HG03520 (cell line): ENCODE data around the gene ATG101.
A peak's percentile ranks its signal among the peaks of the same experiment; 100 is the strongest.

Experiments
- ATAC-seq: cut with Tn5 transposase; IDR thresholded peaks from one replicate; pipeline ENCODE4 v1.9.1; 2021; ENCODE audit warnings: mild to moderate bottlenecking, moderate library complexity; ENCODE audit not compliant: unreplicated experiment

Gene ATG101

DNA sequence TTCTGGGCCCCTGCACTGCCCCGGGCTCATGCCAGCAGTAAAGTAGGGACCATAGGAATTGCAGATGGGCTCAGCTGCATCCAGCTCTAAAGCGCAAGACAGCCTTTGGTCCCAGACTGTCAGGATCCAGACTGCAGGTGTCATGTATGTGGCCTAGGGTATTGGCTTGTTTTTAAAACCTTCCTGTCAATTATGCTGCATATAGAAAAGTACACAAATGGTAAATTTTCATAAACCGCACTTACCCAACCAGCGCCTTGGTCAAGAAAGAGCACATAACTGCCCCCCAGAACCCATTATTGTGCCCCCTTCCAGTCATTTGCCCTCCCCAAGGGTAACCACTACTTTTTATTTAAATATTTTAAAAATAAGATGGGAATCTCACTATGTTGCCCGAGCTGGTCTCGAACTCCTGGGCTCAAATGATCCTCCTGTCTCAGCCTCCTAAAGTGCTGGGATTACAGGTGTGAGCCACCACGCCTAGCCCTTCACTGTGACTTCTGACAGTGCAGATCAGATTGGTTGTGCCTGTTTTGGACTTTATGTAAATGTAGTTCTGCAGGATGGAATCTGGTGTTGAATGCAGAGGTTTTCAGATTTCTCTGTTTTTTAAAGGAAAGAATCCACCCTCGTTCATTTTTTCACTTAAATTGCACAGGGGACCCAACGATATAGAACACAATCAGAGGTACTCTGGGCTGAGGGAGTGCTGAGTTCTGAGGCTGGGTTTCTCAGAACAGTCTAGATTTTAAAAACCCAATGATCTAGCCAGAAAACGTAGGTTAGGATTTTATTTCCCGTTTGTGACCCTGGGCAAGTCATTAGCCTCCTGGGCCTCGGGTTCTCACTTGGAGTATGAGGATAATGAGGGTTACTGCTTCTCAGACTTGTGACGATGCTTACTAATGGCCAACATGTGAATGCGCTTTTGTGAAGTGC, 11.9 kb upstream of the ATG101 start:
- ATAC-seq = no peak

DNA sequence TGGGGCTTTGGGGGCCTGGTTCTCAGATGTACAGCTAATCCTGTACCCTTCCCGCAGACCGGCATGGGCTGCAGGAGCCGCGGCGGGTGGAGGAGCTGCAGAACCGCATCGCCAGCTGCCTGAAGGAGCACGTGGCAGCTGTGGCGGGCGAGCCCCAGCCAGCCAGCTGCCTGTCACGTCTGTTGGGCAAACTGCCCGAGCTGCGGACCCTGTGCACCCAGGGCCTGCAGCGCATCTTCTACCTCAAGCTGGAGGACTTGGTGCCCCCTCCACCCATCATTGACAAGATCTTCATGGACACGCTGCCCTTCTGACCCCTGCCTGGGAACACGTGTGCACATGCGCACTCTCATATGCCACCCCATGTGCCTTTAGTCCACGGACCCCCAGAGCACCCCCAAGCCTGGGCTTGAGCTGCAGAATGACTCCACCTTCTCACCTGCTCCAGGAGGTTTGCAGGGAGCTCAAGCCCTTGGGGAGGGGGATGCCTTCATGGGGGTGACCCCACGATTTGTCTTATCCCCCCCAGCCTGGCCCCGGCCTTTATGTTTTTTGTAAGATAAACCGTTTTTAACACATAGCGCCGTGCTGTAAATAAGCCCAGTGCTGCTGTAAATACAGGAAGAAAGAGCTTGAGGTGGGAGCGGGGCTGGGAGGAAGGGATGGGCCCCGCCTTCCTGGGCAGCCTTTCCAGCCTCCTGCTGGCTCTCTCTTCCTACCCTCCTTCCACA, 11.0 kb upstream of the ATG101 start:
- no peak for ATAC-seq

DNA sequence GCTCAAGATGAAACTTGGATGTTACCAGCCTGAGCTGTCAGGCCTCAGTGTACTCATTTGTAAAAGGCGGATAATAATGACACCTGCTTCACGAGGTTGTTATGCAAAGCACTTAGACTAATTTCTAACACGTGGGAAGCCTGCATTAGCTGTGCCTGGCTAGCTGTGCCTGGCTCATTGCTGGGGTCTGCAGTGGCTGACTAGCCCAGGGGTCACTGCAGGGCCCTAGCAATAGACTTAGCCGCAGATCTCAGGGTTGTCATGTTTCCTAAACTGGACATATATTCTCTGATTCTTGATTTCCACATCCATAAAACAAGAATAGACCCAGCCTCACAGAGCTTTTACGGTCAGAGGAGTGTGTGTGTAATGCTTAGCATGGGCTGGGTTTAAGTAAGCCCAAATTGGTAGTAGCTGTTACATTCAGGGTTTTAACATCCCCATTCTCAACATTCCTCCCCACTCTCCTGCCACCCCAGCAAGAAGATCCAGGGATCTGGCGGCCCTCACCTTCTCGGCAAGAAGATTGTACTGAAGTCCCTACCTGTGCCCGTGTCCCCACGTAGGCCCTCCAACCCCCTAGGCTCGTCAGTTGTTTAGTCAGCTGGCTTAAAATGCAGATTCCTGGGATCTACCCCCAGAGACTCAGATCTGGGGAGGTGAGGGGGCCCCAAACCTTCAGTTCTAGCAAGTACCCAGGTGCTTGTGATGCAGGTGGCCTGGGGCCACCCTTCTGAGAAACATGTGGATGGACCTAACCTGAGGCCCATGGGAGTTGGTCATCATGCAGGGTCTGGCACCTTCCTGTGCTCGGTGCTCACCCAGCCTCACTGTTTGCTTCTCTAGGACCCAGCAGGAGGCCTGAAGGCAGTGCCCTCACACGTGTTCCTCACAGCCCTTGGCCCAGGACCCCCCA, 9.9 kb upstream of the ATG101 start:
- ATAC-seq = no peak

DNA sequence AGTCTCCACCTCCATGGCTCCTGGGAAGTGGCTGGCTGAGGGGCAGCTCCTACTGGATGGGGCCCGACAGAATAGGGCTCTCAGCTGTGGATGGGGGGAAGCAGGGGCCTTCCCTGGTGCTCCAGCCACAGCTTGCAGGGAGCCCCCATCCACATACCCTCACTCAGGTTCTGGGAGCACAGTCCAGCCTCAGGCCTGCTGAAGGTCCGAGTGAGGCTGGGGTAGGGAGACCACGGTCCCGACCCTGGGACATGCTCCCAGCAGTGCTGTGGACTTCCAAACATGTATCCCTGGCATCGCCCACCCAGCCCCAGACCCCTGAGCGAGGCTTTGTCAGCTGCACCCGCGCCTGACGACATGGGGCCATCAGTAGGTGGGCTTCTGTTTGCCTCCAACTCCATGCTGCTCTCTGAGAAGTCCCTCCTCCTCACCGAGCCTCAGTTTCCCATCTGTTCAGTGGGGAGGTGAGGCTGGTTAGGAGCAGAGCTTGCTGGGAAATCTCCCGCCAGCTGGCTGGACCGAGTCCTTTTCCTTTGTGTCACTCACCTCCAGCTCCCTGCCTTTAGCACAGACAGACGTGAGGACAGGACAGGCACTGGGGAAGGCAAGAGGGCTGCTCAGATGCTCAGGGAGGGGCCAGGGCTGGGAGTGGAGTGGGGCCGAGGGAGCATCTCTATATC, 9.1 kb upstream of the ATG101 start:
- no peak for ATAC-seq

DNA sequence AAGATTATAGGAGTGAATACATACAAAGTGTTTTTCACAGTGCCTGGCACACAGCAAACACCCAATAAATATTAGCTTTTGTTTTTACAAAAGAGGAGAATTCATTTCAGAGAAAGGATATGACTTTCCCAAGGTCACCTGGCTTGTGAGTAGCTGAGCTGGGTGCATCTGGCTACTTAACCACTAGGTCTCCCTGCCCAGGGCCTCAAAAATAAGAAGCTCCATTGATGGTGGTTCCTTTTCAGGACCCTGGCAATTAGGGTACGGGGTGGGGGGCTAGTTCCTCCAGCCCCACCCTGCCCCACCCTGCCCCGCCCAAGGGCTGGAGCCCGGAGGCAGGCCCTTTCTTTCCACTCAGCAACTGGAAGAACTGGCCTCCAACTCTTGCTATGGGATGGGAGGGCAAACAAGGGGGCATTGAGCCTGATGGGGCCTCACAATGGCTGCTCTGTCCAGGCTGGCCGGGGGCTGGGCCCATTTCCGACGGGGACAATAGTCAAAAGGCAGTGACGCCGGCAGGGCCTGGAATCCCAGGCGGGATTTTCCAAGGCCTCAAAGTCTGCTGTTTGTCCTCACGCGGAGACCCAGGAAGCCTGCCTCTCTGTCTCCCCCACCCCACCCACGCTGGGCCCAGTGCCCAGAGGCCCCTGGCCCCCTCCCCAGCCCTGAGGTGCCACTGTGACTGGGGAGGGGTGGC, 8.2 kb upstream of the ATG101 start:
- ATAC-seq = no peak

DNA sequence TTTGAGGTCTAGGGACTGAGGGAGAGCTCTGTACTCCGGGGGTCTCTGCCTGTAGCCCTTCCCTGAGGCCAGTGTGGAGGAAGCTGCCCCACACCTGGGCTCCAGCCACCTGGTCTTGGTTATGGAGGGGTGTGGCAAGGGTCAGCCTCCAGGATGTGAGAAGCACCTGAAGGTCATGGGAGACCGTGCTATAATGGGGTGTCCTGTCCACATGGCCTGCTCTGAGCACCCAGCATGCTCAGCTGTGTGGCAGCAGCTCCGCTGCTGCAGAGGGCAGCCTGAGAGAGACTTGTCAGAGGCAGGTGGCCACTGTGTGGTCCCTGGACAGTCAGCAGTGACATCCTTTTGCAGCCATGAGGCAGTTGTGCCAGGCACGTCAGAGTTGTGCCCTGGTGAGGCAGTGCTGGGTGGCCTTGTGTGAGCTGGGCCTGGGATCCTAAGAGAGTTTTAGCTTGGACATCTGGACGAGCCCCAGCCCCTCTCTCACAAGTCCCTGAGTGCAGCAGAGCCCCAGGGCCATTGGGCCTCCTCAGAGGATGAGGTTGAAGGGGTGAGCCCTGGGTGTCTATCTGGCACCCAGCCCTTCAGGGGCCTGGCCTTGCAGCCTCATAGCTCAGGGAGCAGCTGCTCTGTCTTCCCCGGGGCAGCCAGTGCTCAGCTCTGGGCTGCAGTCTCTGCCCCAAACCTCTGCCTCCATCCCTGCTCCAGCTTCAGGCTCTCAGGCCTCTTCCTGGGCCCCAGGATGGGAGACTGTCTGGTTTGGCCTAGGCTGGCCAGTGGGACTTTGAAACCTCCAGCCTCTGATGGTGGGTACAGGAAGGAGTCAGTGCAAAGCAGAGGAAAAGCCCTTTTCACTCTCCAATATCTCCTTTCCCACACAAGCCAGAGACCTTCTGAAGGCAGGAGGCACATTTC, 7.4 kb upstream of the ATG101 start:
- no peak for ATAC-seq

DNA sequence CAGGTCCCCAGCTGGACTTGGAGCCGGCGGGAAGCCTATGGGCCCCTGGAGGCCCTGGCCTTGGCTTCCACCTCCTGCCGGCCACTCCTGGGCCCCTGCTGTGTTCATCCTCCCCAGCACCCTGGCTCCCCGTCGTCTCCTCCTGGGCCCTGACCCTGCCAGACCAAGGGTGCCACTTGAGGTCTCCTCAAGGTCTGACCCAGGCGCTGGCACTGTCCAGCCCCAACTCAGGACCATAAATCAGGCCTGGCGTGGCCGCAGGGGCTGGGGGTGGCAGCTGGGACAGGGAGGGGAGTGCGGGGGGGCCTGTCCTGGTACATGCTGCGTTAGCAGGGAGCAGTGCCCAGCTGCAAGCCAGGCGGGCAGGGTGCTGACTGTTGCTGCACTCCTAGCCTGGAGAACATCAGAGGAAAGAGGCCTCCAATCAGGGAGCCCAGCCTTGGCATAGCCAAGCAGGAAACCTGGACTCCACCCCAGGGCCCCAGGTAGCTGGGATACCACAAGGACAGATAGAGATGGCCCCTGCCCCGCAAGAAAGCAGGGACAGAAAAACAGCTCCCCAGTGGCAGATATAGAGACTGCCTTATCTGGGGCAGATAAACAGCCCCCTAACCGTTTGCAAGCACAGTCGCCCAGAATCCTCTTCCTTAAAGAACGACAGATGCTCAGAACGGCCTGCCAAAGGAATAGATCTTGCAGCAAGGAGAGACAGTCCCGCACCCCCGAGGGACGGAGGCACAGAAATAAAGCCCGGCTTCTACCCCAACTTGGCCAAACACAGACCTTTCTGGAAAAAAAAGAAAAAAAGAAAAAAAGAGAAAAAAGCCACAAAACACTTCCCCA, 6.5 kb upstream of the ATG101 start:
- ATAC-seq = no peak

DNA sequence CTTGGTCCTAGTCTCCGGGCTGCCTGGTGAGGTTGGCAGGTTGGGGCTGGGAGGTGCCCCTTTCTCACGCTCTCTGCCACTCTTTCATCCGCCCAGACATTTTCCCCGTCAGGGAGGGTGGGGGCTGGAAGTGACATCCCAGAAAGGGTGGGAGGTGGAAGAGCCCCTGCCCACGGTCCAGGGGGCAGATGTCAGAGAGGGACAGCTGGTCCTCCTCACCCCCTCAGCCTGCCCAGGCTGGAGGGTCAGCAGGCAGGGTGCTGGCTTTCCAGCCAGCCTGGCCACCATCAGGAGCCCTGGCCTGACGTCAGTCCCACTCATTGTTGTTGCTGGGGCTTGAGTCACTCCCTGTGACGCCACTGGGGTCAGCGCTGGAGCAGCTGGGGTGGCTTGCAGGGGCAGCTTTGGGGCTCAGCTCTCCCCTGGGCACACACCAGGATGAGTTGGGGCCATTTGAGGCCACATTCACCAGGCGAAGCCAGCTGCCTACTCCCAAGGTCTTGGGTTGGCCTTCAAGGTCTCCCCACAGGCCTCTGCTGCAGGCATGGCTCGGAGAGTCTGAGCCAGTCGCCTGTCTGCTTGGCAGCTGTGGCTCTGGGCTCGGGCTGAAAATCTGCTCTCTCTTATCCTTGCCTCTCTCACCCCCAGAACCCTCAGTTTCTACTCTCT, 5.7 kb upstream of the ATG101 start:
- no peak for ATAC-seq

DNA sequence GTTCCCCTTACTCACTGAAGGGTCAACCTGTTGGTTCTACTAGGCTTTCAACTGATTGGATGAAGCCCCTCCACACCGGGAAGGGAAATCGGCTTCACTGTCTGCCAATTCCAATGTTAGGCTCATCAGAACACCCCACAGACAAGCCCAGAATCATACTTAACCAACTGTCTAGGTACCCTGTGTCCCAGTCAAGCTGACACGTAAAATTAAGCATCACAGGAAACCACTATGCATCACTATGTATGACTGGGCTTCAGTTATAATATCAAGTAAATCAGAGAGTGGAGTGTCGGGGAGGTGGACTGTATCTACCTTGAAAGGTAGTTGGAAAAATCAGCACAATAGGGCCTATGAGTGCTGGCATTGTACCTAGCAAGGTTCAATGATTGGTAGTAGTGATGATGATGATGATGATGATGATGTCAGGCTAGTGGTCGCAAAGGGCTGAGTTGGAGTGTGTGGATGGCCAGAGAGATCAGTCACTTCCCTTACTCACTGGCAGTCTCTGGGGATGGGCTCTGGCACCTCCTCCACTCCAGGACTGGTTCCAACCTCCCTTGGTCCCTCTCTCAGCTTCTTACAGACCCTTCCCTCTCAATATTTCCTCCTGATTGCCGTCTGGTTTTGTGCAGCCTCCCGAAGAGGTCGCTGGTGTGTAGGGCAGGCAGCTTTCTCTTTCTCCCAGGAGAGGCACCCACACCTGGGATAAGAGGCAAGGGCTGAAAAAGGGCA, 3.3 kb upstream of the ATG101 start:
- no peak for ATAC-seq

DNA sequence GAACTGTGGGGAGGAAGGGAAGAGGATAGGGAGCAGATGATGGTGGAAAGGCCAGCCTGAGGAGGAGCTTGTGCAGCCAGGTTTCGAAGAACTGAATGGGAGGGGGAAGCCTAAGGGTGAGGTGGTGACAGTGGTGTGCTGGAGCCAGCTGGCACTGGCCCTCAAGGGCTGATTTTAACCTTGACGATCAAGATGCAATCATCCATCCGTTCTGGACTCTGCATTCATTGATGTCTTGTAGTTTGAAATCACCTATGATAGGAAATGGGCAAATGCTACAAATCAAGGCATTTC, 2.8 kb upstream of the ATG101 start:
- ATAC-seq = no peak

DNA sequence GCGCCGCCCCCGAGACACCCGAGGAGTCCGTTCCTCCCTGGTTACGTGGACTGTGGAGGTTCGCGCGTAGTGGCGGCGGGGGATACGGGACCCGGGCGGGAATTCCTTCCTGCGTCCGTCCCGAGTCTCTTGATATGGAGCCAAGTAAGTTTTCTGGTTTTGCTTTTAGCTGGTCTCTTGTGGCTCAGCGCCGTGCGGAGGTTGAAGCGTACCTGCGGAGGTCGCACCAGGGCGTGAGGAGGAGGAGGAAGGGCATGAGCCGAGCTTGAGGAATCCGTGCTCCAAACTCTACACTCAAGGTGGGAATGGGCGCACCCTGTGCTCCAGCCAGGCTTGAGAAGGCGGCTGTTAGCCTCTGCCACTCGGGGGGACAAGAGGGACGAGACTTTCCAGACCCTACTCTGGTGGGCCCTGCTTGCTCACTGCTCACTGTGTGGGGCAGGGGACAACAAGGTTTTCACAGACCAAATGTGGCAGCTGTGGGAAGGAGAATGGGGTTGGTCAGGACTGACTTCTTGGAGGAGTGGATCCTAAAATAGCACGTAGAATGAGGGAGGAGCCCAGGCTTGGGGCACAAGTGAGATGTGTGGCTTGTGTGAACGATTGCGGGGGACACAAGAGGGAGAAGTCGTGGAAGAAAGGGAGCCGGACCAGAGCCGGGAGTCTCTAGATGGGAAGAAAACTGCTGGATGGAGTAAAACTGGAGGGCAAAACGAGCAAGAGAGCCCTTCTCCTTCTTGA, 577 bp downstream of the ATG101 start:
- peak; percentile 5 for ATAC-seq

DNA sequence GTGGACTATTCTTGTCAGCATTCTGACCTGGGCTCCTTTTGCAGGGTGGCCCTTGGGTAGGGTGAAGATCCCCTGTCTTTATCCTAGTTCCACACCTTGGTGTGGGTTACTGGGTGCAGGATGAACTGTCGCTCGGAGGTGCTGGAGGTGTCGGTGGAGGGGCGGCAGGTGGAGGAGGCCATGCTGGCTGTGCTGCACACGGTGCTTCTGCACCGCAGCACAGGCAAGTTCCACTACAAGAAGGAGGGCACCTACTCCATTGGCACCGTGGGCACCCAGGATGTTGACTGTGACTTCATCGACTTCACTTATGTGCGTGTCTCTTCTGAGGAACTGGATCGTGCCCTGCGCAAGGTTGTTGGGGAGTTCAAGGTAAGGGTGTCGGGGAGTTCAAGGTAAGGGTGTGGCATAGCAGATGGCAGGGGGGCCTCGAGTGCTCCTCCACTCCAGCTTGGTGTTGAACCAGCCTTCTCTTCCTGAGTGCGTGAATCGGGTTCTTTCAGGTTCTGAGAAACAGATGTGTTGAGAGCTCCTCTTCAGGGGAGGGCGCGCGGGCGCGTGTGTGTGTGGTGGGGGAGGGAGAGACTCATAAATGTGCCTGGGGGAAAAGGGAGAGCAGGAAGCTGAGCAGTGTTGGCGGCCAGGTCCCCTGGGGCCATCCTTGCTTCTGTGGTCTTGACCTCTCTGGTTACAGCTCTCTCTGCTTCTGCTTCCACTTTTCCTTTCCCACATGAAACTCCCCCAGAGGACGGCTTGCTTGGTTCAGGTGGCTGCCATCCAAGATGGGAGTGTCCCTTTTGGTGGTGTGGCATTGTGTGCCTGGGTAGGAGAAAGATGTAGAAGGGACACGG, 4.0 kb downstream of the ATG101 start:
- ATAC-seq = no peak

DNA sequence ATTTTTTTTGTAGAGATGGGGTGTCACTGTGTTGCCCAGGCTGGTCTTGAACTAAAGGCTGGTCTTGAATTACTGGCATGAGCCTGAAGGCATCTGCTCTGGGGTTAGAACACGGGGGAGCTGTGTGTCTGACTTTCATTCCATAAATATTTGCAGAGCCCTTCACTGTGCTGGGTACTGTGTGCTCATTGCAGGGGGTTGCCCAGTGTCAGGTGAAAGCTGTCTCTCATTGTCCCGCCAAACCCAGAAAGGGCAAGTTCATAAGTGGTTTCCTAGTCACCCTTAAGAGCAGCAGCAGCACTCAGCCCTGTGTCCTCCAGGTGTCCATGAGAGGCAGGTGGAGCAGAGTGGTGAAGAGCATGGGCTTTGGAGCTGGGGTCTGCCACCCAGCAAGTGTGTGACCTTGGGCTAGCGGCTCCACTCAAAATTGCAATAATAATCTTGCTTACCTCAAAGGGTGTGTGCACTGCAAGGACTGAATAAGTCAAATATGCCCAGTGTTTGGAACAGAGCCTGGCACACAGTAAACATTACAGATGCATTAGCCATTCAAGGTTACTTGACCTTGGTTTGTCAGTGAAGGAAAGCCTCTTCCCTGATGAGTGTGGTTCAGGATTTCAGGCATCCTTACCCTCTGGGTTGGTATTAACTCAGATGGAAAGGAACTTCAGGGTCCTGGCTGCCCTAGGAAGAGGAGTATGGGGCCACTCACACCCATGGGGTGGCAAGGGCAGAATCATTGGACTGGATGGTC, 5.4 kb downstream of the ATG101 start:
- ATAC-seq = no peak

DNA sequence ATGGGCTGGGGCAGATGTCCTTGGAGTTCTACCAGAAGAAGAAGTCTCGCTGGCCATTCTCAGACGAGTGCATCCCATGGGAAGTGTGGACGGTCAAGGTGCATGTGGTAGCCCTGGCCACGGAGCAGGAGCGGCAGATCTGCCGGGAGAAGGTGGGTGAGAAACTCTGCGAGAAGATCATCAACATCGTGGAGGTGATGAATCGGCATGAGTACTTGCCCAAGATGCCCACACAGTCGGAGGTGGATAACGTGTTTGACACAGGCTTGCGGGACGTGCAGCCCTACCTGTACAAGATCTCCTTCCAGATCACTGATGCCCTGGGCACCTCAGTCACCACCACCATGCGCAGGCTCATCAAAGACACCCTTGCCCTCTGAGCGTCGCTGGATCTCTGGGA, 7.0 kb downstream of the ATG101 start:
- no peak for ATAC-seq

DNA sequence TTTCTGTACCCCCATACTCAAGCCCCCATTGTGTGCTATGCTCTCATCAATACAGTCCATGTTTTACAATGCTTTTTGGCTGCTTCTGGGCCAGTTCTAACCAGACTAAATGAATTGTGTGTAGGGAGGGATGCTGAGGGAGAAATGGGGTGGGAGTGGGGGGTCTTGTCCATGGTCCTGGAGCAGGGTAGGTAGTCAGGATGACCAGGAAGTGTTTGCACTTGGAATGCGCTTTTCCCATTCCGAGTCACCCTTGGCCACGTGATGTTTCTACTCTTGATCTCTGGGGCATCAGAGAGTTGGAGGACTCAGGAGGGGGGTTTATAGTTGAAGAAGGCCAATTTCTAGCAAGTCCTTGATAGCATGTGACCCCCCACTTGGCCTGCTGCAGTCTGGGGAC, 8.5 kb downstream of the ATG101 start:
- ATAC-seq = no peak
